ENCODE data around the gene SNAI3.
"Not testable (repeated sequence)": the region's sequence is repeated elsewhere in the genome, so short reads cannot be mapped to it uniquely, and the experiment has no call there.

Gene SNAI3

DNA sequence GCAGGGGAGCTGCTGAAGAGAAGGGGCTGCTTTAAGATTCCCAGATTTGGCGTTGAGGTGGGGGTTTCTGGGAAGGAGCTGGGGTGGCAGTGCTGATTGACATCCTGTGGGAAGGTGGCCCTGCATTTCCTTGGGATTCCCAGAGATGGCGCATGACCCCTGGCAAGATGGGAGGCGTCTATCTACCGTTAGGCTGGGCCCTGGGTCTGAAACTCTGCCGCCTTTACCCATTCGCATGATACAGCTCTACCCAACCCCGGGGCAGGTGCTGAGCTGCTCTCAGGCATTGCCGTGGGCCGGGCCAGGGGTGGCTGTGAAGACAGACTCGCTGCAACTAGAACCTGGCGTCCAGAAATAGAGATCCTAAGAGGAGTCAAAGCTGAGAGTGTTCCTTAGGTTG lies 13.5 kb downstream of the SNAI3 start:
- Histone ChIP-seq H3K27ac (no peak overlapping the region), H3K4me3 (no peak overlapping the region)
- DNase-seq (ENCODE audit: low spot score) = no peak
- TF ChIP-seq CTCF (IDR thresholded peaks at IDR 0.05) = no peak

- TF ChIP-seq CTCF (IDR thresholded peaks at IDR 0.05) = no peak
- Histone ChIP-seq H3K27ac (no peak overlapping the region), H3K4me3 (no peak overlapping the region)
- no peak for DNase-seq (ENCODE audit: low spot score)
Measured at GRCh38 chr16:88671806-88672205, 14.5 kb downstream of the SNAI3 start.

DNA sequence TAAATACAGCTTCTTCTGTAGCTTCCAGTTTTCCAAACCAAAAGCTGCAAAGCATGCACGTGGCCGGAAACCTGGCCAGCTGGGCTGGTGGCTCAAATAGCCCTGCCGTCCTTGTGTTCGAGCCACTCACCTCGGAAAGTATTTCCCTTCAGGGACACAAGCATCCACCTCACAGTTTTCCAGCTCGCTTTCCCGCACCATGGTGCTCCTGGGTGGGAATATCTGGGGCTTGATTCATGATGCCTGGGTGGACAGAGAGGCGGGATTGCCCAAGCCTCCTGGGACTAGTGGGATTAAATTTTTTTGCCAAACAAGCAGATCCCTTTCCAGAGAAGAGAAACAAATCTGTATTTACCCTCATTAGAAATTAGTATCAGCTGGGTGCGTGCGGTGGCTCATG lies 16.3 kb downstream of the SNAI3 start:
- Histone ChIP-seq H3K27ac (no peak overlapping the region), H3K4me3 (no peak overlapping the region)
- no peak for DNase-seq (ENCODE audit: low spot score)
- no peak for TF ChIP-seq CTCF (IDR thresholded peaks at IDR 0.05)

DNA sequence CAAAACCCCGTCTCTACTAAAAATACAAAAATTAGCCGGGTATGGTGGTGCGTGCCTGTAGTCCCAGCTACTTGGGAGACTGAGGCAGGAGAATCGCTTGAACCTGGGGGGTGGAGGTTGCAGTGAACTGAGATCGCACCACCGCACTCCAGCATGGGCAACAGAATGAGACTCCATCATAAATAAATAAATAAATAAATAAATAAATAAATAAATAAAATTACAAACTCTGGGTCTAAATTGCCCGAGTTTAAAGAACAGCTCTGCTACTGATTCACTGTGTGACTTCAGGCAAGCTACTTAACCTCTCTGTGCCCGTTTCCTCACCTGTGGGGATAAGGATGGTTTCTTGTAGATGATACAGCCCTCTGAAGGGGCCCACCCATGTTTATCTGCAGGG lies 16.8 kb downstream of the SNAI3 start:
- H3K27ac ChIP-seq; DNase-seq (ENCODE audit: low spot score); H3K4me3 ChIP-seq: not testable (repeated sequence)

GRCh38 chr16:88667461-88667860 lies 18.8 kb downstream of the SNAI3 start:
- TF ChIP-seq CTCF (IDR thresholded peaks at IDR 0.05) = no peak
- no peak for DNase-seq (ENCODE audit: low spot score)
- Histone ChIP-seq H3K4me3 (no peak overlapping the region), H3K27ac (no peak overlapping the region)

DNA sequence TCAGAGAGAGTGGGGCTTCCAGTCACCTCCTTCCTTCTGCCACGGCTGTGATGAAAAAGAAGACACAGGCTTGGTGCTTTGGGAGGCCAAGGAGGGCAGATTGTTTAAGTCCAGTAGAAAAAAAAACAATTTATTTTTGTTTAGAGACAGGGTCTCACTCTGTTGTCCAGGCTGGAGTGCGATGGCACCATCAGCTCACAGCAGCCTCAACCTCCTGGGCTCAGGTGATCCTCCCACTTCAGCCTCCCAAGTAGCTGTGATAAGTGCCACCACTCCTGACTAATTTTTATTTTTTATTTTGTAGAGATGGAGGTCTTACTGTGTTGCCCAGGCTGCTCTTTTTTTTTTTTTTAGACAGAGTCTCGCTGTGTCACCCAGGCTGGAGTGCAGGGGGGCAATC lies 20.7 kb downstream of the SNAI3 start:
- no peak for TF ChIP-seq CTCF (IDR thresholded peaks at IDR 0.05)
- H3K4me3 ChIP-seq = no peak overlapping the region
- no peak overlapping the region for H3K27ac ChIP-seq
- DNase-seq (ENCODE audit: low spot score) = no peak

- Histone ChIP-seq H3K4me3 (no peak overlapping the region), H3K27ac (no peak overlapping the region)
- no peak for DNase-seq (ENCODE audit: low spot score)
- TF ChIP-seq CTCF (IDR thresholded peaks at IDR 0.05) = no peak
Measured at GRCh38 chr16:88665148-88665547, 21.2 kb downstream of the SNAI3 start.

All from coronary artery (tissue), 2 donors.